HEK293 (cell line): ENCODE measurements around the gene FOXF1.

Experiments
- REST ChIP-seq: fragments of 450-650 bp; formaldehyde crosslinking; IDR thresholded peaks from 2 replicates; pipeline ENCODE4 v1.5.1; 2016; ENCODE audit warnings: missing biosample characterization, missing genetic modification characterization
- SCRT1 ChIP-seq: fragments of 450-650 bp; formaldehyde crosslinking; IDR thresholded peaks from 2 replicates; pipeline ENCODE4 v1.5.1; 2016; ENCODE audit warnings: missing biosample characterization, missing genetic modification characterization, borderline replicate concordance
- YY1 ChIP-seq: fragments of 450-650 bp; formaldehyde crosslinking; IDR thresholded peaks from 2 replicates; pipeline ENCODE4 v1.5.1; 2018; ENCODE audit warnings: missing biosample characterization, missing genetic modification characterization
- ZNF529 ChIP-seq: fragments of 450-650 bp; formaldehyde crosslinking; IDR thresholded peaks from 2 replicates; pipeline ENCODE4 v1.5.1; 2017; ENCODE audit warnings: missing genetic modification characterization, missing biosample characterization; ENCODE audit not compliant: insufficient replicate concordance
- ZNF654 ChIP-seq: fragments of 450-650 bp; formaldehyde crosslinking; IDR thresholded peaks from 2 replicates; pipeline ENCODE4 v1.5.1; 2016; ENCODE audit warnings: low read depth, missing biosample characterization, missing genetic modification characterization
- TF ChIP-seq, protein P1 (sequence below): fragments of 450-650 bp; formaldehyde crosslinking; IDR thresholded peaks from 2 replicates; pipeline ENCODE4 v1.5.1; 2016; ENCODE audit warnings: missing biosample characterization, missing genetic modification characterization

- TF ChIP-seq SCRT1 (tag by site-specific recombination), result no peak
- TF ChIP-seq ZNF654 (tag by site-specific recombination), result no peak
- TF ChIP-seq ZNF529 (tag by site-specific recombination), result no peak
- TF ChIP-seq YY1 (tag by site-specific recombination), result no peak
- TF ChIP-seq, protein P1, sequence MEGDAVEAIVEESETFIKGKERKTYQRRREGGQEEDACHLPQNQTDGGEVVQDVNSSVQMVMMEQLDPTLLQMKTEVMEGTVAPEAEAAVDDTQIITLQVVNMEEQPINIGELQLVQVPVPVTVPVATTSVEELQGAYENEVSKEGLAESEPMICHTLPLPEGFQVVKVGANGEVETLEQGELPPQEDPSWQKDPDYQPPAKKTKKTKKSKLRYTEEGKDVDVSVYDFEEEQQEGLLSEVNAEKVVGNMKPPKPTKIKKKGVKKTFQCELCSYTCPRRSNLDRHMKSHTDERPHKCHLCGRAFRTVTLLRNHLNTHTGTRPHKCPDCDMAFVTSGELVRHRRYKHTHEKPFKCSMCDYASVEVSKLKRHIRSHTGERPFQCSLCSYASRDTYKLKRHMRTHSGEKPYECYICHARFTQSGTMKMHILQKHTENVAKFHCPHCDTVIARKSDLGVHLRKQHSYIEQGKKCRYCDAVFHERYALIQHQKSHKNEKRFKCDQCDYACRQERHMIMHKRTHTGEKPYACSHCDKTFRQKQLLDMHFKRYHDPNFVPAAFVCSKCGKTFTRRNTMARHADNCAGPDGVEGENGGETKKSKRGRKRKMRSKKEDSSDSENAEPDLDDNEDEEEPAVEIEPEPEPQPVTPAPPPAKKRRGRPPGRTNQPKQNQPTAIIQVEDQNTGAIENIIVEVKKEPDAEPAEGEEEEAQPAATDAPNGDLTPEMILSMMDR (tag by site-specific recombination), result no peak
- no peak for TF ChIP-seq REST (tag by site-specific recombination)
Measured at GRCh38 chr16:86508028-86508946, 2.0 kb upstream of the FOXF1 start.
